ENCODE results near the gene USP4.
"Not testable (repeated sequence)": the region's sequence is repeated elsewhere in the genome, so short reads cannot be mapped to it uniquely, and the experiment has no call there.

Gene USP4

DNA sequence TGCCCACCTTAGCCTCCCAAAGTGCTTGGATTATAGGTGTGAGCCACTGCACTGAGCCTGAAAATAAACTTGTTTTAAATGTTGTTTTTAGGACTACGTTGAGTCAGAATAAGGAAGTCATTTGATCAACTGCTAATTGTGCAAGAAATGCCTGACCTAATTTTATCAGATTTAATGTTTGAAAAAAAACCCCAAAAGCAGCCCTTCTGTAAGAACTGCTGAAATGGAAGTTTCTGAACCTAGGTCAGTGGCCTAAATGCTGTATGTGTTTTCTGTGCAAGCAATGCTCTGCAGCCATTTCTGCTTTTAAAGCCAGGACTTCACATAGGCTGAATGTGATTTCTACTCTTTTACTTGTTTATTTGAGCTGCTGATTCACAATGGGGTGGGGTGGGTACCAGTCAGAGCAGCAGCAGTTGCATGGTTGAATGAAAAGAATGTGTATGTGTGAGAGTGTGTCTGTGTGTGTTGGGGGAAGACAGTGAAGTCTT, 11.7 kb upstream of the USP4 start:
- DNase-seq: peak; percentile 58

DNA sequence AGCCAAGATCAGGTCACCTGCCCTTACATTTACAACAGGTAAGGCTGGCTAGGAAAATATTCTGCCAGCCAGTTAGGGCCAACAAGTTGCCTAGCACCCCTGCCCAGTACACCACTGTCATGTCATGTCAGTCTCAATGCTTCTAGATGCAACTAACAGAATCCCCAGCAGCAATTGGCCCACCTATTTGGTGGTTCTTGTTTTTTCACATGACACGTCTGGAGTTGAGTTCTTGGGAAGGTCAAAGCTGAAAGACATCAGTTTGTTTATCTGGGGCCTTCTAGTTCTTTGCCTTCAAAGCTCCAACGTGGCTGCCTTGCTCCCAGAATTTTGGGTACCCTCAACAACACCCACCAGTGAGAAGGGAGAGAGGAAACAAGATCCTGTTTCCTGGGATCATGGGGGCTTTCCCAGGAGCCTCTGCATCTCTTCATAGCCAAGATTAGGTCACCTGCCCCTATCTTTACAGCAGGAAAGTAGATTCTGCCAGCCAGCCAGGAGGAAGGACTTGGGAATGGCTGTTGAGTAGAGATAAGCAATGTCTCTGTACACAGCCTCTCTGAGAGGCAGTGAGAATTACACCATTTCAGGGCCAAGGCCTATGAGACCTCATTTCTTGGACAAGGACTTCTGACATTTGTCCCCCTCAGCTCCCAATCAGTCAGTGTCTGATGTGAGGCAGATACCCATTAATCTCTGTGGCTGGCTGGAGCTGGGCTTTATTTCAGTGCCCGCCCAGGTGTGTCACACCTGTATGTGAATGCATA, 9.7 kb upstream of the USP4 start:
- DNase-seq: no peak

DNA sequence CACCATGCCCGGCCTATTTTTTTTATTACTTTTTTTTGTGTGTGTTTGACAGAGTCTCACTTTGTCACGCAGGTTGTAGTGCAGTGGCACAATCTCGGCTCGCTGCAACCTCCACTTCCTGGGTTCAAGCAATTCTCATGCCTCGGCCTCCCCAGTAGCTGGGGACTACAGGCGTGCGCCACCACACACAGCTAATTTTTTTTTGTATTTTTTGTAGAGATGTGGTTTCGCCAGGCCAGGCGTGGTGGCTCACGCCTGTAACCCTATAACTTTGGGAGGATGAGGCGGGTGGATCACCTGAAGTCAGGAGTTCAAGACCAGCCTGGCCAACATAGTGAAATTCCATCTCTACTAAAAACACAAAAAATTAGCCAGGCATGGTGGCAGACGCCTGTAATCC, 8.5 kb upstream of the USP4 start:
- not testable (repeated sequence) for DNase-seq

DNA sequence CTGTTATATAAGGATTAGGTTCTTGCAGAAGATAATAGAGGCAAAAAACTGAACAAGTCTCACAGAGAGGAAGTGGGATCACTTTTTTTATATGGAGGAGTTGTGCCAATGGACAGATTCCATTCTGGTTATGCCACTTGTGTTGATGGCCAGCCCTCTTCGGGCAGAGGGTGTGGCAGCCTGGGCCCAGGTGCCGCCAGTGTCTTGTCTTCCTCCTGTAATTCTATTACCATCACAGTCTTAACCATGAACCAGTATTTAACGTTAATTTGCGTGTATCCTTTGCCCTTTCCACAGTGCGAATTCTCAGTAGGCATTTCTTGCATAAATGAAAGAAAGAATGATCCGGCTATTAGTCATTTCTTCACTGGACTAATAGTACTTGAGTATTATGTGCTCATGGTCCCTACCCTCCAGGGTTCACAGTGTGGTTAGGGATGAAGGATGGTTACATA, 7.0 kb upstream of the USP4 start:
- DNase-seq: no peak

GRCh38 chr3:49343163-49343562, 3.3 kb upstream of the USP4 start:
- no peak for DNase-seq

DNA sequence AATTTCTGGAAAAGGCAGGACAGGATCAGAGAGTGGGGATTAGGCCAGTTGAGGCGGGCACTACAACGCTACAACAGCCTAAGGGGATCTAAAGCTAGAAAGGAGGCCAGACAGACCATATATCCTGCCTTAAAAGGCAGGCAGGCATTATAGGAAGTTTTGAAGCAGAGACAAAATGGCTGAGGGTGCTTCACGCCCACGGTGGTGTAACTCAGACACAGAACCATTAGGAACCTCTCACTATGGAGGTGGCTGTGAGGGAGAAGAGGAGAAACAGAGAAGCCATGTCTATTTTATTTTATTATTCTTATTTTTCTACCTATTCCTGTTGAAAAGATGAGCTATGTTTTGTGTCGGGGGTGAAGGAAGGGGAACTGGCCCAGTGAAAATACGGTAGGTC, 2.1 kb upstream of the USP4 start:
- DNase-seq: no peak

- DNase-seq: no peak
Measured at GRCh38 chr3:49339581-49339940, 292 bp downstream of the USP4 start.

DNA sequence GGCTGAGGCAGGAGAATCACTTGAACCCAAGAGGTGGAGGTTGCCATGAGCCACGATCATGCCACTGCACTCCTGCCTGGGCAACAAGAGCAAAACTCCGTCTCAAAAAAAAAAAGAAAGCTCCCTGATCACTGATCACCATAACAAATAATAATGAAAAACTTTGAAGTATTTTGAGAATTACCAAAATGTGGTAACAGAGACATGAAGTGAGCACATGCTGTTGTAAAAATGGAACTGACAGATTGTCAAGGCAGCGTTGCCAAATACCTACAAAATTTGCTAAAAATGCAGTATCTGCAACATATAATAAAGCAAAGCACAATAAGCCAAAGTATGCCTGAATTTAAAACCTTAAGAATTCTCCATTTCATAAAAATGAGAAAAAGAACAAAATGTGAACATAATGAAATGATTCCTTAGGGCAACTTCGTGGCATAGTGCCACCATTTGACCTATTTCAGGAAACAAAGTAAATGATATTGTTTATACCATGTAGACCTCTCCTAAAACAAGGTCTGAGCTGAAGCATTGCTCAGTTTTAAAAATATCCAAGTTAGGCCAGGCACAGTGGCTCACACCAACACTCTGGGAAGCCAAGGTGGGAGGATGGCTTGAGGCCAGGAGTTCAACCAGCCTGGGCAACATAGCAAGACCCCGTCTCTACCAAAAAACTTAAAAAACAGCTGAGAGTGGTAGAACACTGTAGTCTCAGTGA, 5.8 kb downstream of the USP4 start:
- DNase-seq: no peak

GRCh38 chr3:49333091-49333490, 6.8 kb downstream of the USP4 start:
- no peak for DNase-seq

DNA sequence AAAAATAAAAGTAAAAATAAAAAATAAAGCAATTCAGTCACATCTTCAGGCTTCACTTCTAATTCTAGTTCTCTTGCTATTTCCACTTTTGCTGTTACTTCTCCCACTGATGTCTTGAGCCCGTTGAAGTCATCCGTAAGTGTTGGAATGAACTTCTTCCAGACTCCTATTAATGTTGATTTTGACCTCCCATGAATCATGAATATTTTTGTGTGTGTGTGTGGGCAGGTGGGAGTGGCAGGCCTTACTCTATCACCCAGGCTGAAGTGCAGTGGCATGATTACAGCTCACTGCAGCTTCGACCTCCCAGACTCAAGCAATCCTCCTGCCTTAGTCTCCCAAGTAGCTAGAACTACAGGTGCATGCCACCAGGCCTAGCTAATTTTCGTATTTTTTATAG, 10.7 kb downstream of the USP4 start:
- DNase-seq: no peak

DNA sequence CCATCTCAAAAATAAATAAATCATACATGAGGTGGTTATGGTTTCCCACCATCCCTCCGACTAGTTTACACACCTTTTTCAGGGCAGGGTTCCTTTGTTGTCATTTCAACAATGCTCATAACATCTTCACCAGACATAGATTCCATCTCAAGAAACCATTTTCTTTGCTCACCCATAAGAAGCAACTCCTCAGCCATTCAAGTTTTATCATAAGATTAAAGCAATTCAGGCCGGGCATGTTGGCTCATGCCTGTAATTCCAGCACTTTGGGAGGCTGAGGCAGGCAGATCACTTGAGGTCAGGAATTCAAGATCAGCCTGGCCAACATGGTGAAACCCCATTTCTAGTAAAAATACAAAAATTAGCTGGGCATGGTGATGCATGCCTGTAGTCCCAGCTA, 11.5 kb downstream of the USP4 start:
- not testable (repeated sequence) for DNase-seq

DNA sequence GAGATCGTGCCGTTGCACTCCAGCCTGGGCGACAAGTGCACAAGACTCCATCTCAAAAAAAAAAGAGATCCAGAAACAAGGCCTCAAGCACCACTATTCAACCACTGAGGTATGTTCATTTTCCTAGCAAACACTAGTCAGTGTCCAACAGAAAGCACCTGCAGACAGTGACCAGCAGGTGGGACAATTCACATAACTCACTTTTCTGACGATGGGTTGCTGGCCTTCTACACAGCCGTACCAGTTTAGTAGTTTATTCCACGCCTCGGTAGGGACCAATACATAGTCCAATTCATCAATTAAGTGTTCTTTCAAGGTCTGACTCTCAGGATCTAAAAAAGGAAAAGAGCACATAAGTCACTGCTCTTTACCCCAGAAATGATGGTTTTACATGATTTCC, 12.4 kb downstream of the USP4 start:
- DNase-seq: no peak

GRCh38 chr3:49324768-49325167, 15.1 kb downstream of the USP4 start:
- DNase-seq: no peak

GRCh38 chr3:49316696-49317457, 23.0 kb downstream of the USP4 start:
- DNase-seq: no peak

DNA sequence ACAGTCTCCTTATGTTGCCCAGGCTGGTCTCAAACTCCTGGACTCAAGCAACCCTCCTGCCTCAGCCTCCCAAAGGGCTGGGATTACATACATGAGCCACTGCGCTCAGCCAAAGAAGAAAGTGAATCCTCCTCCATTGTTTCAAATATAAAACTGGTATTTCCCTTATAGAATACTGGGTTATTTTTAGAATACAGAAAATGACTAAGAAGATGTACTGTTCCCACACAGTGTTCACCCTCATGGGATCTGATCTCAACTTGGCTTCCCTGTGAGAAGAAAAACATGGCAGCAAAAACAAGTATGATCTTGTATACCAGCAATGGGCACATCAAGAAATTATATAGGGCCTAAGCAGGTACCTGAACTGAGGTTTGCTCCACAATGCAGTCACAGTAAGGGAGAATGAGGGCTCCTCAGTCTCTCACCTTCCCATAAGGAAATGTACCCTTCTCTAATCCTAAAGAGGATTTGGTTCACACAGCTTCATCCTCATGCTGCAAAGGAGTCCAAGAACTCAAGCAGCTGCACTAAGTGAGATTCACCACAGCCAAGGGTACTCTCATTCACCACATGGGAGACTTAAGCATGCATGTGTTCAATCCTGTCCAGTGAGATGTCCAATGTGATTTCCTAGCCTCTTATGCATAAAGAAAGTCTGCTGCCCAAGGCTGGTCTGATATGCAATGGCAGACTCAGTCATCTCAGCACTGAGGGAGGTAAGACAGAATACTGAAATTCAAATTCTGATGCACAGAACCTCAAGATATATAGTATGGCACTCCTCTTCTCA, 25.8 kb downstream of the USP4 start:
- no peak for DNase-seq

GRCh38 chr3:49311283-49311682, 28.6 kb downstream of the USP4 start:
- DNase-seq: no peak

- DNase-seq: no peak
Measured at GRCh38 chr3:49310677-49311076, 29.2 kb downstream of the USP4 start.

GRCh38 chr3:49305608-49306007, 34.2 kb downstream of the USP4 start:
- DNase-seq: no peak

- no peak for DNase-seq
Measured at GRCh38 chr3:49302613-49303012, 37.2 kb downstream of the USP4 start.

DNA sequence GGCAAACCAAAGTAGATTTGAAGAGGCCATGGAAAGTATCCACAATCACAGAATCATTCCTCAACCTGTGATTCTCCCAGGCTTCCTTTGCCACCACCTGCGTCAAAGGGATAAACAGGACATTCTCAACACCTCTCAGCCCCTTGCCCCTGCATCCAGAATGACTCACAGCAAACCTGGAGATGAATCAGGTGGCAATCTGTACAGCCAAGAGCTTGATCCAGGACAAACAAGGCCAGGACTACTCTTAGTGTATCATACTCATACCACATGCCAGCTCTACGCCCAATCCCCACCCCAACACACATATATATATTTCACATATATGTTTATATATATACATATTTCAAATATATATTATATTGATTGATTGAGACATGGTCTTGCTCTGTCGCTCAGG, 39.3 kb downstream of the USP4 start:
- DNase-seq: no peak

DNA sequence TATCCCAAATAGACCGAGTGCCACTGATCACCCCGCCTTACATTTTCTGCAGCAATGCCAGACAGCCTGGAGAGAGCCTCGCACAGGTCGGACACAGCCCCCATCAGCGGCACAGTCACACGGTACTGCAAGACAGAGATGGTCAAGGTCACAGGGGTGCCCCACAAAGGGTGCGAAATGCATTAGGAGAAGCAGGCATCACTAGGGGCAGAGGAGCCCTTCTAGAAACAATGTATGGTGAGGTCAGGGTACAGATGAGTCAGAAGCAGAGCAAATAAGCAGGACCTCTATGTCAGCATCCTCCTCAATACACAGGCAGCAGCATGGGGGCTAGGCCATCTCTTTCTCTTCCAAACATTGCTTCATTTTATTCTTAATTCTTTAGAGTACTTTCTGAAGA, 41.3 kb downstream of the USP4 start:
- DNase-seq: no peak

- no peak for DNase-seq
Measured at GRCh38 chr3:49296781-49297411, 43.0 kb downstream of the USP4 start.
